ENCODE measurements around the gene CPSF3. TPM values are rescaled to one million over a fixed set of nuclear protein-coding genes. Genes with fewer than 3 reads are reported as not detected.

The CPSF3 gene
- total and polyA plus RNA-seq, 2 of the 13 experiments (the other 11 are each of a cell fraction or from before 2014, with no cell fraction given), result 19.8 to 93.0 TPM

DNA sequence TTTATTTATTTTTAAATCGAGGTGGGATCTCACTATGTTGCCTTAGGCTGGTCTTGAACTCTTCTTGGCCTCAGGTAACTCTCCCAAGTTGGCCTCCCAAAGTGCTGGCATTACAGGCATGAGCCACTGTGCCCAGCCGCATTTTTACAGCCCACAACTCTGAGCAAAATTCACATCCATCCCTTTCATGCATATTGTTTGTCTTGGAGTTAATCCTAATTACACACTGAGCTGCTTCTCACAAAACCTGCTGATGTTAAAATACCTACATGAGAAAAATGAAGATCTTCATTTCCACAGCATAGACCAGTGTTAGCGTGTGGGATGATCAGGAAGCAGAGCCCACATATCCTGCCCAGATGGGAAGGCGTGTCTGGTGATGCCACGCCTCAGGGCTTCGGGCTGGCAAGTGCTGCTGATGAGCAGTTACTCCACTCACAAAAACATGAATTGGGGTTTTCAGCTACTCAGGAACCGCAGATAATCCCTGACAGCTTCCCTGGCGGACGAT is 14.8 kb upstream of the CPSF3 start:
- BruUV-seq (replicated peaks), result no TSS peak
- FAIRE-seq (no peak), DNase-seq (ENCODE audit: low spot score) (no peak), ATAC-seq (no peak; the same call in 2 of the 3 replicates)
- Histone ChIP-seq H2AFZ (ENCODE audit: low read length) (no peak overlapping the region), H3K4me2 (ENCODE audit: low read depth, low read length) (no peak overlapping the region), H3K9me3 (ENCODE audit: low read length) (no peaks in the 10 kb centered on the region), H3K27me3 (ENCODE audit: control insufficient read depth in 1 of 2, insufficient read depth in 2 of 2, low read length in 2 of 2) (no peaks in the 10 kb centered on the region), H3K4me3 (replicated peaks in 1 of 3; ENCODE audit: insufficient read depth in 1 of 3, low read depth in 2 of 3, low read length in 3 of 3) (no peak overlapping the region), H3K36me3 (replicated peaks in 1 of 2; ENCODE audit: control insufficient read depth in 1 of 2, insufficient read depth in 2 of 2, low read length in 2 of 2) (peaks cover 8 to 36% of the 10 kb centered on the region in 2 experiments), H3K4me1 (ENCODE audit: insufficient read depth, low read length) (peaks cover 4% of the 10 kb centered on the region; the same call in 1 of the 2 replicates), H3K9ac (ENCODE audit: insufficient read depth, low read depth, low read length) (no peak overlapping the region), H3K79me2 (ENCODE audit: insufficient read depth, low read length) (no peaks in the 10 kb centered on the region), H4K20me1 (ENCODE audit: insufficient read depth, low read length) (no peaks in the 10 kb centered on the region), H3K27ac (ENCODE audit: extremely low read length, insufficient read depth, low read length) (no peak overlapping the region)
- in situ Hi-C loops (cut with HindIII; ENCODE audit: extremely low pct_ligation_motif_present, low pct_unique_long_range_greater_than_20kb), result no loop called here
- ChIA-PET CTCF (ENCODE audit: low intra/inter-chr PET ratio, low total read pairs) (no interaction called here), POLR2A (no interaction called here)
- WGBS (ENCODE audit: low lambda C conversion rate), result 93% methylated on average over 9 of the region's 9 CpGs
- intact Hi-C loops (cut with micrococcal nuclease; ENCODE audit: unreplicated experiment), result no loop called here
- TF ChIP-seq ZNF737 (CRISPR knock-in tag; IDR thresholded peaks at IDR 0.05; ENCODE audit: borderline replicate concordance) (no peak), POLR2G (IDR thresholded peaks at IDR 0.05; ENCODE audit: low read depth, low read length) (peak; percentile 19; the same call in 1 of the 2 replicates)

DNA sequence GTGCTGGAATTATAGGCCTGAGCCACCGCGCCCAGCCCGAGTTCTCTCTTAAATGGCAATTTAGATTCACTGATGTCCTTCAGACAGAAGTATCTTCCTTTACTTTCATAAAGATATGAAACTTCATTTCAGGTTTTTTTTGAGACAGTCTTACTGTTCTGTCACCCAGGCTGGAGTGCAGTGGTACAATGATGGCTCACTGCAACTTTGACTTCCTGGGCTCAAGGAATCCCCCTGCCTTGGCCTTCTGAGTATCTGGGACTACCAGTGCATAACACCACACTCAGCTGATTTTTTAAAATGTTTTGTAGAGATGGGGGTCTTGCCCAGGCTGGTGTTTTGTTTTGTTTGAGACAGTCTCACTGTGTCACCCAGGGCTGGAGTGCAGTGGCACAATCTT is 13.3 kb upstream of the CPSF3 start:
- in situ Hi-C loops (cut with HindIII; ENCODE audit: extremely low pct_ligation_motif_present, low pct_unique_long_range_greater_than_20kb), result no loop called here
- no peaks in the 10 kb centered on the region for H4K20me1 ChIP-seq (ENCODE audit: insufficient read depth, low read length)
- WGBS (ENCODE audit: low lambda C conversion rate), result 94% methylated on average over 3 of the region's 3 CpGs
- ChIA-PET CTCF (ENCODE audit: low intra/inter-chr PET ratio, low total read pairs) (no interaction called here), POLR2A (no interaction called here)
- no peak overlapping the region for H3K9ac ChIP-seq (ENCODE audit: insufficient read depth, low read depth, low read length)
- peaks cover 8 to 36% of the 10 kb centered on the region in 2 experiments for H3K36me3 ChIP-seq (replicated peaks in 1 of 2; ENCODE audit: control insufficient read depth in 1 of 2, insufficient read depth in 2 of 2, low read length in 2 of 2)
- H3K27ac ChIP-seq (ENCODE audit: extremely low read length, insufficient read depth, low read length), result no peak overlapping the region
- FAIRE-seq, result no peak
- no peaks in the 10 kb centered on the region for H3K9me3 ChIP-seq (ENCODE audit: low read length)
- no peak overlapping the region for H2AFZ ChIP-seq (ENCODE audit: low read length)
- no peak for DNase-seq (ENCODE audit: low spot score)
- peaks cover 6% of the 10 kb centered on the region for H3K79me2 ChIP-seq (ENCODE audit: insufficient read depth, low read length)
- TF ChIP-seq JUN (CRISPR knock-in tag; IDR thresholded peaks at IDR 0.05) (no peak), ZNF232 (CRISPR knock-in tag; IDR thresholded peaks at IDR 0.05; ENCODE audit: borderline replicate concordance) (no peak), MATR3 (CRISPR knock-in tag; IDR thresholded peaks at IDR 0.05) (no peak), JUNB (CRISPR knock-in tag; IDR thresholded peaks at IDR 0.05; ENCODE audit: borderline replicate concordance) (no peak), ZNF841 (CRISPR knock-in tag; IDR thresholded peaks at IDR 0.05; ENCODE audit: borderline replicate concordance) (no peak), GMEB1 (CRISPR knock-in tag; IDR thresholded peaks at IDR 0.05; ENCODE audit: borderline replicate concordance) (no peak), HOXA3 (CRISPR knock-in tag; IDR thresholded peaks at IDR 0.05) (no peak)
- TF ChIP-seq, protein P1, sequence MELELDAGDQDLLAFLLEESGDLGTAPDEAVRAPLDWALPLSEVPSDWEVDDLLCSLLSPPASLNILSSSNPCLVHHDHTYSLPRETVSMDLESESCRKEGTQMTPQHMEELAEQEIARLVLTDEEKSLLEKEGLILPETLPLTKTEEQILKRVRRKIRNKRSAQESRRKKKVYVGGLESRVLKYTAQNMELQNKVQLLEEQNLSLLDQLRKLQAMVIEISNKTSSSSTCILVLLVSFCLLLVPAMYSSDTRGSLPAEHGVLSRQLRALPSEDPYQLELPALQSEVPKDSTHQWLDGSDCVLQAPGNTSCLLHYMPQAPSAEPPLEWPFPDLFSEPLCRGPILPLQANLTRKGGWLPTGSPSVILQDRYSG (CRISPR knock-in tag; IDR thresholded peaks at IDR 0.05), result no peak
- no peak overlapping the region for H3K4me2 ChIP-seq (ENCODE audit: low read depth, low read length)
- BruUV-seq (replicated peaks), result no TSS peak
- no peak for ATAC-seq
- H3K27me3 ChIP-seq (ENCODE audit: control insufficient read depth in 1 of 2, insufficient read depth in 2 of 2, low read length in 2 of 2), result no peaks in the 10 kb centered on the region
- intact Hi-C loops (cut with micrococcal nuclease; ENCODE audit: unreplicated experiment), result no loop called here
- no peak overlapping the region for H3K4me3 ChIP-seq (replicated peaks in 1 of 3; ENCODE audit: insufficient read depth in 1 of 3, low read depth in 2 of 3, low read length in 3 of 3)
- H3K4me1 ChIP-seq (ENCODE audit: insufficient read depth, low read length), result no peaks in the 10 kb centered on the region
